ENCODE data around the gene ZBTB7C.

ZBTB7C gene

GRCh38 chr18:48352051-48352755 is 57.0 kb downstream of the ZBTB7C start:
- no peak for DNase-seq (ENCODE audit: low read depth)

- no peak for DNase-seq (ENCODE audit: low read depth)
Observed at GRCh38 chr18:48351216-48352050, 57.8 kb downstream of the ZBTB7C start.

- no peak for DNase-seq (ENCODE audit: low read depth)
Observed at GRCh38 chr18:48348739-48349138, 60.4 kb downstream of the ZBTB7C start.

- no peak for DNase-seq (ENCODE audit: low read depth)
Observed at GRCh38 chr18:48347756-48348326, 61.3 kb downstream of the ZBTB7C start.

- DNase-seq (ENCODE audit: low read depth), result no peak
Observed at GRCh38 chr18:48345596-48345995, 63.6 kb downstream of the ZBTB7C start.

GRCh38 chr18:48342581-48342980 is 66.6 kb downstream of the ZBTB7C start:
- no peak for DNase-seq (ENCODE audit: low read depth)

GRCh38 chr18:48342125-48342524 is 67.1 kb downstream of the ZBTB7C start:
- DNase-seq (ENCODE audit: low read depth), result no peak

GRCh38 chr18:48340560-48340959 is 68.6 kb downstream of the ZBTB7C start:
- no peak for DNase-seq (ENCODE audit: low read depth)

GRCh38 chr18:48339692-48340091 is 69.5 kb downstream of the ZBTB7C start:
- DNase-seq (ENCODE audit: low read depth), result no peak

GRCh38 chr18:48338915-48339314 is 70.3 kb downstream of the ZBTB7C start:
- DNase-seq (ENCODE audit: low read depth), result no peak

- no peak for DNase-seq (ENCODE audit: low read depth)
Observed at GRCh38 chr18:48337053-48337452, 72.1 kb downstream of the ZBTB7C start.

GRCh38 chr18:48336332-48336731 is 72.9 kb downstream of the ZBTB7C start:
- DNase-seq (ENCODE audit: low read depth), result no peak

GRCh38 chr18:48335829-48336228 is 73.4 kb downstream of the ZBTB7C start:
- DNase-seq (ENCODE audit: low read depth), result no peak

- DNase-seq (ENCODE audit: low read depth), result no peak
Observed at GRCh38 chr18:48334845-48335244, 74.3 kb downstream of the ZBTB7C start.

- no peak for DNase-seq (ENCODE audit: low read depth)
Observed at GRCh38 chr18:48333563-48333962, 75.6 kb downstream of the ZBTB7C start.

- no peak for DNase-seq (ENCODE audit: low read depth)
Observed at GRCh38 chr18:48330016-48330991, 78.9 kb downstream of the ZBTB7C start.

- no peak for DNase-seq (ENCODE audit: low read depth)
Observed at GRCh38 chr18:48328473-48329210, 80.5 kb downstream of the ZBTB7C start.

- no peak for DNase-seq (ENCODE audit: low read depth)
Observed at GRCh38 chr18:48326901-48327675, 82.1 kb downstream of the ZBTB7C start.

- DNase-seq (ENCODE audit: low read depth), result no peak
Observed at GRCh38 chr18:48325115-48325665, 84.0 kb downstream of the ZBTB7C start.

GRCh38 chr18:48324651-48325050 is 84.5 kb downstream of the ZBTB7C start:
- no peak for DNase-seq (ENCODE audit: low read depth)
